ENCODE measurements around the gene HIPK2.
"Not testable (repeated sequence)": the region's sequence is repeated elsewhere in the genome, so short reads cannot be mapped to it uniquely, and the experiment has no call there.

The HIPK2 gene

DNA sequence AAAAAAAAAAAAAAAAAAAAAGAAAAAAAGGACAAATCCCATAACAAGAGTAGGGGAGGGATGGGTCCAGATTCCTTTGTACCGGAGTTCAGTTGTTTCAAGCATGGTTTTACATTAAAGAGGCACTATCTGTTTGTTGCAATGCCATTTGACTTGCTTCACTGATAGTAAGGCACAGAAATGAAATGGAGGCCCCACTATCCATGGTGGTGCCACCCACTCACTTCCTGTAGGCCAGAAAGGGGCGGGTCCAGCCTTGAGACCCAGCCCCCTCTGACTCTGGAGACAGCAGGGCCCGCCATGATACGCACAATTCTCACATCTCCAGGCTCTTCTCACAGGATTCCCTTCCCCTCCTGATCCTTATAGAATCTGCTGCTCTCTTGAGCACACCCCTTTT, 154.3 kb downstream of the HIPK2 start:
- DNase-seq (ENCODE audit: low read depth in 3 of 3) = no peak

DNA sequence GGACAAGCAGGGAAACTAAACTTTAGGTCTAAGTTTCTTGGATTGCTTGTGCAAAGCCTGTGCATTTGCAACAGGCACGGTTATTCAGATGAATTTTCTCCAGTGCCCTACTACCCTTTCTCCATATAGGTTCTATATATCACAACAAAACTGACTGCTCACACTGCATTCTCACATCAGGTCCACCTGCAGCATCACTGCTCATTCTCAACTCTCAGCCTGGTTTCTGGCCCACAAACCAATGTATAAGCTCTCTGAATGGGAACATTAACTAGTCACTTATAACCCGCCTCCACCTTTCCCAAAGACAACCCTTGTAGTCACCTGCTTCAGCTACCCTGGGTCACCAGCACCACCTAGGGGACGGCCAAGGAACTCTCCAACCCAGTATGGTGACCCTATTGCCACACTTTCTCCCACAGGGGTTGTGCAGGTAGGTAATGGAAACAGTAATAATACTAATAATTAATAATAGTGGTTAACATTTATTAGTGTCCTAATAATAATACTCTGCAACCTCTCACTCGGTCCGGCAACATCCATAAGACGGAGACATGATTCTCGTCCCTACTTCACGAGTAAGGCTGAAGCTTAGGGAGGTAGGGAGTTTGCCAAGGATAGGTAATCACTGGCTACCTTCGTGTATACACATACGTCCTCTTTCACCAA, 157.0 kb downstream of the HIPK2 start:
- peak; percentile 47 to 66 (median 48) for DNase-seq (ENCODE audit: low read depth in 3 of 3)

GRCh38 chr7:139619367-139619657, 158.5 kb downstream of the HIPK2 start:
- no peak for DNase-seq (ENCODE audit: low read depth in 3 of 3)

- no peak for DNase-seq (ENCODE audit: low read depth in 3 of 3)
Observed at GRCh38 chr7:139618482-139619366, 159.1 kb downstream of the HIPK2 start.

- no peak for DNase-seq (ENCODE audit: low read depth in 3 of 3)
Observed at GRCh38 chr7:139617074-139617473, 160.7 kb downstream of the HIPK2 start.

GRCh38 chr7:139614886-139615285, 162.9 kb downstream of the HIPK2 start:
- DNase-seq (ENCODE audit: low read depth in 3 of 3) = no peak

DNA sequence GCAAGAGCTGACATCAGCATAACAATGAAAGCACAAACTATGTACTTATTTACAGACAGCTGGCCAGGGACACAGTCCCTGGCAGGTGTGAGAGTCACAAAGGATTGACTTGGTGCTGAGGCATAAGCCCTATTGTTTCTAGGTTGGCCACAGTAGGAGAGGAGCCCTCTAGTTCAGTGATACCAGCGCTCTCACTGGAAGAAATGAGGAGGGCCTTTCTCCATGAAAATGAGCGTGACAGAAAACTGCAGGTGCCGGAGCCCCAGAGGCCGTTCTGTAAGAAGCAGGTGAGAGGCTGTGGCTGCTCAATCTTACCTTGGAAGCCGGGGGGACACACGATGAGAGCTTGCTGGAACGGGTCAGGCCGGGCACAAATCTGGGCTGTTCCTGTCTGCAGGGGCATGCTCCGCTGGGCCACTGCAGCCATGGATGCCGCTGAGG, 163.8 kb downstream of the HIPK2 start:
- DNase-seq (ENCODE audit: low read depth in 3 of 3) = no peak

DNA sequence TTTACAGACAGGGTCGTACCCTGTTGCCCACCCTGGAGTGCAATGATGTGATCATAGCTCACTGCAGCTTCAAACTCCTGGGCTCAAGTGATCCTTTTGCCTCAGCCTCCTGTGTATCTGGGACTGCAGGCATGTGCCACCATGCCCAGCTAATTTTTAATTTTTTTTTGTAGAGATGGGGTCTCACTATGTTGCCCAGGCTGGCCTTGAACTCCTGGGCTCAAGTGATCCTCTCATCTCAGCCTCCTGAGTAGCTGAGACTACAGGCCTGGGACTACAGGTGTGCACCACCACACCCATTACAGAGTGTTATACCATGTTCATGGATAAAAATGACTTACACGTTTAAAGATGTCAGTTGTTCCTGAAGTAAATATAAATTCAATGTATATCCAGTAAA, 166.2 kb downstream of the HIPK2 start:
- DNase-seq (ENCODE audit: low read depth in 3 of 3) = not testable (repeated sequence)

GRCh38 chr7:139610595-139610994, 167.2 kb downstream of the HIPK2 start:
- DNase-seq (ENCODE audit: low read depth in 3 of 3) = no peak

DNA sequence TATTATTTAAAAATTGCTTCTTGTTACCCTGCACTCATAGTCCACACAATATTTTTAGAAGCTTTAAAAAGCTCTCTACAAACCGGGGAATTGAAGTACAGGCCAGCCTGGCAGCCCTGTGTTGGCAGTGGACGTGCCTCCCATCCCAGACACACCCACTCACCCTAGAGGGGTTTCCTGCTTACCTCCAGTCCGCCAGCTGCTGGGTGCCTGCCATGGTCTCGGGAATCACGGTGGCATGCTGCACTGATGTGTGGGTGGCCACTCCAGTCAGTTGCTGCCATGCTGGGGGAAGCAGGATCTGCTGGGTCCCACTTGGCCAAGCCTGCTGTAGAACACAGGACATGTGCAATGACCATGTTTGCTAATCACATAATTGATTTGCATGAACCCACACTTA, 173.9 kb downstream of the HIPK2 start:
- DNase-seq (ENCODE audit: low read depth in 3 of 3) = no peak

GRCh38 chr7:139603282-139603681, 174.5 kb downstream of the HIPK2 start:
- no peak for DNase-seq (ENCODE audit: low read depth in 3 of 3)

GRCh38 chr7:139602143-139602722, 175.6 kb downstream of the HIPK2 start:
- DNase-seq (ENCODE audit: low read depth in 3 of 3) = no peak

DNA sequence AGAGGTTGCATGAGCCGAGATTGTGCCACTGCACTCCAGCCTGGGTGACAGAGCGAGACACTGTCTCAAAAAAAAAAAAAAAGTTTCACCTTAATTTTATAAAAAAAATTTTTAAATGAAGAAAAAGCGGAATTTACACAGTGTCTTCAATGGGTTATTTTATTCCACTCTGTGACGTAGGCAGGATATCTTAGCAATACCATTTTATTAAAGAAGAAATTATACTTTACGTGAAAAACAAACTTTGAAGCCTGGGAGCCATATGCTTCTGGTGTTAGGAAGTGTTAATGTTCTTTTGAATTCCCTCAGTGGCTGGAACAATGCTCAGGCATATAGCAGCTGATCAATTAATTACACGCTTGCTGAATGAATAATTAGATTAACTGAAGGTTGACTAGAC, 176.6 kb downstream of the HIPK2 start:
- DNase-seq (ENCODE audit: low read depth in 3 of 3) = no peak

DNA sequence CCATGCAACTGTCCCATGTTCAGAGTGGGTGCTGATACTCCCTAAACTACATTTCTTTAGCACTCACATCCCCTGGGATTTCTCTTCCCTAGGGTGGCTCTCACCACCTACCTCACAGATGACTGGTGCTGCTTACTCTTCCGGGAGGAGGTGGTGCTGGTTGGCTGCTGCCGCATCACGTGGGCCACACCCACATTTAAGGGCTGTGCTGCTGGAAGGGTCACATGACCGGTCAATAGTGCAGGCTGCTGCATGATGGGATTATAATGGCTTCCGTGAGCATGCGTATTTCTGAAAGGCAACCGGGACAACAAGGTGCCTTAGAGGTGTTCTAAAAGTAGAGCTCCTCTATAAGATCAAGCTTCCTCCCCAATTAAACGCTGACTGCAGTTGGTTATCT, 177.5 kb downstream of the HIPK2 start:
- no peak for DNase-seq (ENCODE audit: low read depth in 3 of 3)

DNA sequence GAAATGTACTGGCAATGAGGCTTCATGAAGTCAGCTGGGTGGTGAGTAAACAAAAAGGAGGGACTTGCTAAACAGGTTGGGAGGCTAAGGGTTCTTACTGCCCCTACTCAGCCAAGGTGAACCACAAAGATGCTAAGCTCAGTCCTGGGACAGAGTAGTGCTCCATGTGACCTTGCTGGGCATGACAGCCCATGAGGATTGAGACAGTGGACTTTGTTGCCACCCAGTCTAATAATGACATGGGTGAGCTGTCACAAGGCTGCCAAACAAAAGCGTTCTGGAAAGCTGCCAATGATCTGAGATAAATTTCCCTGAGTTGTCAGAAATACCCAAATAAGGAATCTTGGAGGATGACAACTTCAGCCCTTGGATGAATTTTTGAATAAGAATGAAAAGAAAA, 179.2 kb downstream of the HIPK2 start:
- DNase-seq (ENCODE audit: low read depth in 3 of 3) = no peak

- no peak for DNase-seq (ENCODE audit: low read depth in 3 of 3)
Observed at GRCh38 chr7:139597028-139597427, 180.8 kb downstream of the HIPK2 start.

DNA sequence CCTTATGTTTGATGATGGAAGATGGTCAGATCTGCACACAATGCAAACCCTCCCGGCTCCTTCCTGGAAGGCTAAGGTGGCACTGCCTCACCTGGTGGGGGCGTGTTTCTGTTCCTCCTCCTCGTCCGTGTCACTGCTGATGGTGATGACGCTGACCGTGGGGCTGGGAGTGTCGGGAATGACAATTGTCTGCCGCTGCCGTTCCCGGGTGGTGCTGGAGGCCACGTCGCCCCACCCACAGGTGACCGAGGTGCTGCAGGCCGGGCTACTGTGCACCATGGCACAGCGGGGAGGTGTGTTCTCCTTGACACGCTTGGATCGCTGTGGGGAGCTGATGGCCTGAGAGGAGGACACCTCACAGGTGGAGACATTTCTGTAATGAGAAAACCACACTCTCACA, 181.2 kb downstream of the HIPK2 start:
- no peak for DNase-seq (ENCODE audit: low read depth in 3 of 3)

DNA sequence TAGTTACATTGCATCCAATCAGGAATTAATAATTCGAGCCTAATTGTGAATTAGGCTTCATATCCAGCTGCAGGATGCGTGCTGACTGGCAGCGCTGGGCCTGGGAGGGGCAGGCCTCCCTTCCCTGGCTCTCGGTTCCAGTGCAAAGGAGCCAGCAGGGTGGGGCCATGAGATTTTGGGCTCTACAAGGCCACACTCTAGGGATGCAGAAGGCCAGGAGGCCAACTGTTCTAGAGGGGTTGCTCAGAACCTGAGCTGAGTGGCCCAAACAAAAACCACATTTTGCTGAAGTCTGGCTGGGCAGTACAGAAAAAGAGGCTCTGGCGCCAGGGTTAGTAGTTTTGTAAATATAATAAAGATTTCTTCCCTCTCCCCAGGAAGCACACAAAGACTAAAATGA, 182.0 kb downstream of the HIPK2 start:
- DNase-seq (ENCODE audit: low read depth in 3 of 3) = no peak

DNA sequence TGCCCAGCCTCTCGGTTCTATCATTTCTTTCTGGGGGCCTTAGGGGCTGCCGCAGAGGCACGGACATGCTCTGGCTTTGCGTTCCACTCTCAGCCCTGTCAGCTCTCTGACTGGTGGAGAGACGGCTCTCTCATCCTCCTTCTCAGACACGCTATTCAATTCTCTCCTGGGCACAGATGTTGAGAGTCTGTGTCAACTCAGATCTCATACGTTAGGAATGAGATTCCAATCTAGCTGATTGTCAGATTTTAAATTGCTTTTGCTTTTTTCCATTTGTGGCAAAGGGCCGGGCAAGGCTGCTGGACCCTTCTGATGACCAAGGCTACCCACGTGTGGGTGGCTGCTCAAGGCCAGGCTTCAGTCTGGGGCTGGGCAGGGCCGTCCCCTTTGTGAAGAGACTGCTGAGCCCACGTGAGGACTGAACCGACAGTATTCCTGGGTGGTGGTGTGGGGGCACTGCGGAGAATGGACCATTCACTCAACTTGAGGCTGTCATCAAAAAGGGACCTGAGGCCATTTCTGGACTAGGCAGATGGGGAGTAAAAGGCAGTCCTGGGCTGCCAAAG, 182.8 kb downstream of the HIPK2 start:
- no peak for DNase-seq (ENCODE audit: low read depth in 3 of 3)

GRCh38 chr7:139594090-139594489, 183.7 kb downstream of the HIPK2 start:
- DNase-seq (ENCODE audit: low read depth in 3 of 3) = no peak

GRCh38 chr7:139592801-139593461, 184.9 kb downstream of the HIPK2 start:
- DNase-seq (ENCODE audit: low read depth in 3 of 3) = no peak

DNA sequence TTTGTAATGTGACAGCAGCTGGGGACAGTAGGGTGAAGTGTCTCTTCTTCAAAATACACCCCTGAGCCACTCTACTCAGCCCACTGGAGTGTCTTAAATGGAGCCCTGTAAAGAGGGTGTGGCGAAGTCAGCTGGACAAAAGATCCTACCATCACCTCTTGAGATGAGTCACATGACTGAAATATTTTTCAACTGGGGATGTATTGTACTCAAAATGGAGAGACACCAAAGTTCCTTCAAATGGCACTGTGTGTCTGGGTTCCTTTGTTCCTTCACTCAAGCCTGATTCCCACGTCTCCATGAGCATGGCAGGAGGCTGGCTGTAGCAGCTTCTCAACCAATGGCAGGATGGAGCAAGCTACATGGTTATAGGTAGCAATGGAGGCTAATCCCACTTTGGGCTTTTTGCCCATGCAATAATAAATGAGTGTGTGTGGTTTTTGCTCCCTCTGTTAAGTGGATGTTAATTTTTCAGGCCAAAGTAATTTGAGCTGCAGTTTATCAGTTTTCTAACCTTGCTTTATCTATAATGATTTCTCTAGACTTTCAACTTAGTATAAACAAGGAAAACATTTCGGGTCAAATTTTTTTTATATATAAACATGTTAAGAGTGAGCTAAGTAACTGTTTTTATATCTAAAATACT, 186.1 kb downstream of the HIPK2 start:
- DNase-seq (ENCODE audit: low read depth in 3 of 3) = no peak

Measured in stimulated activated CD4-positive, alpha-beta T cell treated with anti-CD3 and anti-CD28 coated beads, TNF-alpha, amount 100 ng/mL, for 48 hours (primary cell).